BLaER1 treated with 17β-estradiol and CSF1 and Interleukin-3, amounts not matched to agents 10 nM and 100 nM (cell line): Measurements from ENCODE around the gene TUBA3E.
A peak's percentile ranks its signal among the peaks of the same experiment; 100 is the strongest.
"Not testable (repeated sequence)": the region's sequence is repeated elsewhere in the genome, so short reads cannot be mapped to it uniquely, and the experiment has no call there.

Source experiments
- H3K27ac ChIP-seq, 11 experiments: shearing (Covaris generic); formaldehyde crosslinking; 2 replicates each; pipeline ENCODE4 v1.8.1; 2022
- H3K27me3 ChIP-seq, 11 experiments: shearing (Covaris generic); formaldehyde crosslinking; 2 replicates each; pipeline ENCODE4 v1.8.1; 2022
- H3K36me3 ChIP-seq, 11 experiments: shearing (Covaris generic); formaldehyde crosslinking; 2 replicates each; pipeline ENCODE4 v1.8.1; 2022
- H3K4me1 ChIP-seq, 10 experiments: shearing (Covaris generic); formaldehyde crosslinking; 2 replicates each; pipeline ENCODE4 v1.8.1; 2022
- H3K4me2 ChIP-seq, 11 experiments: shearing (Covaris generic); formaldehyde crosslinking; 2 replicates each; pipeline ENCODE4 v1.8.1; 2022
- H3K4me3 ChIP-seq, 10 experiments: shearing (Covaris generic); formaldehyde crosslinking; 2 replicates each; pipeline ENCODE4 v1.8.1; 2022
- H3K9ac ChIP-seq, 11 experiments: shearing (Covaris generic); formaldehyde crosslinking; 2 replicates each; pipeline ENCODE4 v1.8.1; 2022
- H3K9me3 ChIP-seq, 11 experiments: shearing (Covaris generic); formaldehyde crosslinking; replicated peaks in 1 of 11; 2 replicates each; pipeline ENCODE4 v1.8.1; 2022
- H4K20me1 ChIP-seq, 11 experiments: shearing (Covaris generic); formaldehyde crosslinking; 2 replicates each; pipeline ENCODE4 v1.8.1; 2022
- Cebpa-rat ChIP-seq, 11 experiments: shearing (Covaris generic); IDR thresholded peaks; 2 replicates each; pipeline ENCODE4 v1.8.1; 2022

Gene TUBA3E

GRCh38 chr2:130160131-130160530 is 38.1 kb downstream of the TUBA3E start:
- no peak for TF ChIP-seq Cebpa-rat (IDR thresholded peaks at IDR 0.05)

GRCh38 chr2:130159376-130159775 is 38.9 kb downstream of the TUBA3E start:
- H3K9ac ChIP-seq = peak overlapping the region in 9 of 11 experiments; percentile 35 to 79 (median 66); a peak in 10 of 22 replicates
- H3K36me3 ChIP-seq = peaks cover 27 to 74% (median 48%) of the 10 kb centered on the region in 11 experiments
- peaks cover 0 to 80% (median 31%) of the 10 kb centered on the region in 11 experiments; a peak in 18 of 22 replicates for H4K20me1 ChIP-seq
- peak overlapping the region in 7 of 11 experiments; percentile 70 to 90 (median 84); a peak in 14 of 22 replicates for H3K27ac ChIP-seq
- H3K4me2 ChIP-seq = peak overlapping the region; percentile 46 to 92 (median 86); a peak in 20 of 22 replicates
- not testable (repeated sequence) for H3K4me3 ChIP-seq, H3K27me3 ChIP-seq, H3K9me3 ChIP-seq
- peaks cover 35 to 62% (median 50%) of the 10 kb centered on the region in 10 experiments for H3K4me1 ChIP-seq

More at GRCh38 chr2:130160131-130160530, 38.1 kb downstream of the TUBA3E start:
- H3K9me3 ChIP-seq = no peaks in the 10 kb centered on the region
- no peak overlapping the region for H3K4me3 ChIP-seq
- peak overlapping the region in 4 of 11 experiments; percentile 44 to 79 (median 65); a peak in 1 of 22 replicates for H3K9ac ChIP-seq
- H3K36me3 ChIP-seq = peaks cover 30 to 74% (median 48%) of the 10 kb centered on the region in 11 experiments
- no peaks in the 10 kb centered on the region for H3K27me3 ChIP-seq
- H4K20me1 ChIP-seq = peaks cover 0 to 83% (median 31%) of the 10 kb centered on the region in 11 experiments; a peak in 18 of 22 replicates
- peak overlapping the region in 8 of 11 experiments; percentile 73 to 92 (median 87); a peak in 14 of 22 replicates for H3K4me2 ChIP-seq
- H3K4me1 ChIP-seq = peaks cover 35 to 62% (median 50%) of the 10 kb centered on the region in 10 experiments
- peak overlapping the region in 4 of 11 experiments; percentile 84 to 90 (median 88); a peak in 6 of 22 replicates for H3K27ac ChIP-seq

DNA sequence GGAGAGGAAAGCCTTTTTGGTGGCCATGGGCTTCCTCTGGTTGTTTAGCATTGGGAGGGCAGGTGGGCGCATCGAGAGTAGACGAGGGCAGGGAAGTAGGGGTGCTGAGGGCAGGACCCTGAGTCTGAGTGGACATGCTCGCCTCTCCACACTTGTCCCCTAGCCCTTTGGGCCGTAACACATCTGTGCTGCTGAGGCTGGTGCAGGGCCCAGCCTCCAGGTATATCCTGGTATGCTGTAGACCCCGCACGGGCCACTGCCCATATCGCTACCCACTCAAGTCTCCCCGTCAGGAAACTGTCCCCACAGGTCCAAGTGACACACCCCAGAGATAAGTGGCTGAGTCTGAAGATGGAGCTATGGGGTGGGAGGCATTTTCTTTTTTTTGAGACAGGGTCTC is 39.6 kb downstream of the TUBA3E start:
- peaks cover 35 to 62% (median 50%) of the 10 kb centered on the region in 10 experiments for H3K4me1 ChIP-seq

GRCh38 chr2:130157825-130158514 is 40.3 kb downstream of the TUBA3E start:
- H3K9ac ChIP-seq = peak overlapping the region; percentile 58 to 79 (median 66); a peak in 21 of 22 replicates
- peak overlapping the region in 5 of 10 experiments; percentile 11 to 28 (median 22); a peak in 5 of 20 replicates for H3K4me3 ChIP-seq
- H3K9me3 ChIP-seq, H3K27me3 ChIP-seq: not testable (repeated sequence)
- H3K4me2 ChIP-seq = peak overlapping the region; percentile 67 to 92 (median 86)
- TF ChIP-seq Cebpa-rat (IDR thresholded peaks at IDR 0.05) = peak; percentile 10 to 99 (median 83); a peak in 19 of 22 replicates
- peaks cover 0 to 68% (median 31%) of the 10 kb centered on the region in 11 experiments; a peak in 18 of 22 replicates for H4K20me1 ChIP-seq
- H3K27ac ChIP-seq = peak overlapping the region in 10 of 11 experiments; percentile 70 to 90 (median 80); a peak in 20 of 22 replicates
- H3K4me1 ChIP-seq = peaks cover 35 to 61% (median 50%) of the 10 kb centered on the region in 10 experiments
- H3K36me3 ChIP-seq = peaks cover 27 to 74% (median 46%) of the 10 kb centered on the region in 11 experiments

More for the DNA sequence above, 39.6 kb downstream of the TUBA3E start:
- Histone ChIP-seq H3K27me3 (no peaks in the 10 kb centered on the region), H3K9ac (peak overlapping the region; percentile 45 to 79 (median 66); a peak in 20 of 22 replicates), H3K27ac (peak overlapping the region; percentile 20 to 90 (median 78); a peak in 21 of 22 replicates), H3K36me3 (peaks cover 27 to 74% (median 47%) of the 10 kb centered on the region in 11 experiments), H4K20me1 (peaks cover 0 to 72% (median 31%) of the 10 kb centered on the region in 11 experiments; a peak in 18 of 22 replicates), H3K4me2 (peak overlapping the region; percentile 67 to 92 (median 86)), H3K9me3 (no peaks in the 10 kb centered on the region), H3K4me3 (peak overlapping the region in 2 of 10 experiments; percentile 4 to 28; a peak in 3 of 20 replicates)
- TF ChIP-seq Cebpa-rat (IDR thresholded peaks at IDR 0.05) = no peak

DNA sequence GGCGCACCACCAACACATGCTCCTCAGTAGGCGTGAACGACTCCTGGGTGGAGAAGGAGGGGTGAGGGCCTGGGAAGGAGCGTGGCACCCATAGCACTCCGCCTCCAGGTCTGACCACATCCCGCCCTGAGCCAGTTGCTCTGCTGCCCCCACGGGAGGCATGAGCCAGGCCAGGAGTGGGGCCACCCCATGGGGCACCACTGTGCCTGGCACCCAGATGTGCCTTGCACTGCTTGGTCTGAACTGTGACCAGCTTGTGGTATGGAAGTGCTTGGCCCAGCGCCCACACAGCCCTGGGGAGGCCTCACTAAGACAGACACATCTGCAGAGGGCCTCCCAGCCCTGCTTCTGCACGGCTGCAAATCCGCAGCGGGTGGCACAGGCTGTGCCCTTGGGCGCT is 40.9 kb downstream of the TUBA3E start:
- peaks cover 27 to 74% (median 47%) of the 10 kb centered on the region in 11 experiments for H3K36me3 ChIP-seq
- H4K20me1 ChIP-seq = peaks cover 0 to 62% (median 31%) of the 10 kb centered on the region in 11 experiments; a peak in 18 of 22 replicates
- H3K9me3 ChIP-seq, H3K27me3 ChIP-seq: not testable (repeated sequence)
- peak overlapping the region; percentile 67 to 92 (median 86) for H3K4me2 ChIP-seq
- H3K9ac ChIP-seq = peak overlapping the region in 10 of 11 experiments; percentile 43 to 79 (median 62); a peak in 19 of 22 replicates
- H3K4me1 ChIP-seq = peaks cover 35 to 60% (median 50%) of the 10 kb centered on the region in 10 experiments
- peak overlapping the region in 10 of 11 experiments; percentile 54 to 90 (median 80); a peak in 20 of 22 replicates for H3K27ac ChIP-seq
- H3K4me3 ChIP-seq = peak overlapping the region in 4 of 10 experiments; percentile 11 to 28 (median 20); a peak in 3 of 20 replicates

- H3K36me3 ChIP-seq = peaks cover 34 to 75% (median 52%) of the 10 kb centered on the region in 11 experiments
- H3K27me3 ChIP-seq = no peaks in the 10 kb centered on the region
- no peak for TF ChIP-seq Cebpa-rat (IDR thresholded peaks at IDR 0.05)
- H3K27ac ChIP-seq = peak overlapping the region in 9 of 11 experiments; percentile 20 to 90 (median 76); a peak in 14 of 22 replicates
- no peak overlapping the region for H3K4me3 ChIP-seq
- H3K4me2 ChIP-seq = peak overlapping the region; percentile 67 to 92 (median 86); a peak in 20 of 22 replicates
- H4K20me1 ChIP-seq = peaks cover 0 to 60% (median 31%) of the 10 kb centered on the region in 11 experiments; a peak in 18 of 22 replicates
- peaks cover 35 to 59% (median 50%) of the 10 kb centered on the region in 10 experiments for H3K4me1 ChIP-seq
- H3K9me3 ChIP-seq = no peaks in the 10 kb centered on the region
- H3K9ac ChIP-seq = peak overlapping the region in 4 of 11 experiments; percentile 51 to 78 (median 63); a peak in 9 of 22 replicates
Measured at GRCh38 chr2:130156624-130157004, 41.6 kb downstream of the TUBA3E start.

GRCh38 chr2:130155956-130156623 is 42.1 kb downstream of the TUBA3E start:
- H3K4me2 ChIP-seq = peak overlapping the region; percentile 67 to 92 (median 86); a peak in 18 of 22 replicates
- peaks cover 0 to 55% (median 31%) of the 10 kb centered on the region in 11 experiments; a peak in 18 of 22 replicates for H4K20me1 ChIP-seq
- H3K4me3 ChIP-seq, H3K9me3 ChIP-seq, H3K27me3 ChIP-seq: not testable (repeated sequence)
- peak overlapping the region in 6 of 11 experiments; percentile 7 to 90 (median 83); a peak in 8 of 22 replicates for H3K27ac ChIP-seq
- peaks cover 34 to 72% (median 52%) of the 10 kb centered on the region in 11 experiments for H3K36me3 ChIP-seq
- H3K9ac ChIP-seq = peak overlapping the region in 3 of 11 experiments; percentile 59 to 78 (median 67); a peak in 4 of 22 replicates
- peaks cover 35 to 54% (median 48%) of the 10 kb centered on the region in 10 experiments for H3K4me1 ChIP-seq
